Middle frontal gyrus (tissue), 1 donor: ENCODE measurements around the gene CFC1B.
"Not testable (repeated sequence)": the region's sequence is repeated elsewhere in the genome, so short reads cannot be mapped to it uniquely, and the experiment has no call there.

Source experiments
- DNase-seq: peaks from one replicate; pipeline ENCODE4 v3.0.0-alpha.2; 2015; ENCODE audit warnings: low spot score; ENCODE audit errors: extremely low spot score

The CFC1B gene

DNA sequence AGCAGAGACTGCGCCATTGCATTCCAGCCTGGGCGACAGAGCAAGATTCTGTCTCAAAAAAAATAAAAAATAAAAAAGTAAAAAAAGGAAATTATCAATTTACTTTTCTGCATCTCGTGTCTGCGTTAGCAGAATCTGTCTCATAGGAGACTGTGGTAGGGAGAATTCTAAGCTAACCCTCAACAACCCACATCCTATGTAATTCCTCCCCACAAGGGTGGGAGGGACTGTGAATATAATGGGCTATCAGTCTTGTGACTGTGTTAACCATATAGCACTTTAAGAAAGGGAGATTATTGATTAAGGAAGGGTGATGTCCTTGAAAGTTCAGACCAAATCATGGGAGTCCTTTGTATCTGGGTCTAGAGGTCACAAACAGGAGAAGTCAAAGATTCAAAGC lies 45.1 kb downstream of the CFC1B start:
- DNase-seq, result not testable (repeated sequence)

DNA sequence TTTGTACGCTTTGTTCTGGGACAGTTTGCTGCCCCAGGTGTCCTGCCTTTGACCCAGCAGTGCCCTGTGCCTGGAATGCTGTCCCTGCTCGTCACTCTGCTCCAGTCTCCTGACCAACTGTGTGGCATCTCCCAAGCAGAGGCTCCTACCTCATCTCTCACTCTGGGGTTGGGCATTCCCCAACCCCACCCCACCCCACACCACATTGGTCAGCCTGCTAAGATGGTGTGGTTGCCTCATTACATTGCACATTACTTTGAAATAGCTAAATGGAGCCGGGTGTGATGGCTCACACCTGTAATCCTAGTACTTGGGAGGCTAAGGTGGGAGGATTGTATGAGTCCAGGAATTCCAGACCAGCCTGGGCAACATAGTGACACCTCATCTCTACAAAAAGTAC lies 50.9 kb downstream of the CFC1B start:
- DNase-seq, result not testable (repeated sequence)

DNA sequence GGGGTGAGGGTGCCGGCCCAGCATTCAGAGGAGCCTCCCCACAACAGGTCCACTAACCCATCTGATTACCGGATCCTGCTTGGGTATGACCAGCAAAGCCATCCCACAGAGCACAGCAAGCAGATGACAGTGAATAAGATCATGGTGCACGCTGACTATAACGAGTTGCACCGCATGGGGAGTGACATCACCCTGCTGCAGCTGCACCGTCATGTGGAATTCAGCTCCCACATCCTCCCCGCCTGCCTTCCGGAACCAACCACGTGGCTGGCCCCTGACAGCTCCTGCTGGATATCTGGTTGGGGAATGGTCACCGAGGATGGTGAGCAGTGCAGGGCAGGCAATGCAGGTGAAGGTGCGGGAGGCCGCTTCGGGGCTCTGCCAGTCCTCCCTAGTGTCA lies 53.2 kb downstream of the CFC1B start:
- not testable (repeated sequence) for DNase-seq

DNA sequence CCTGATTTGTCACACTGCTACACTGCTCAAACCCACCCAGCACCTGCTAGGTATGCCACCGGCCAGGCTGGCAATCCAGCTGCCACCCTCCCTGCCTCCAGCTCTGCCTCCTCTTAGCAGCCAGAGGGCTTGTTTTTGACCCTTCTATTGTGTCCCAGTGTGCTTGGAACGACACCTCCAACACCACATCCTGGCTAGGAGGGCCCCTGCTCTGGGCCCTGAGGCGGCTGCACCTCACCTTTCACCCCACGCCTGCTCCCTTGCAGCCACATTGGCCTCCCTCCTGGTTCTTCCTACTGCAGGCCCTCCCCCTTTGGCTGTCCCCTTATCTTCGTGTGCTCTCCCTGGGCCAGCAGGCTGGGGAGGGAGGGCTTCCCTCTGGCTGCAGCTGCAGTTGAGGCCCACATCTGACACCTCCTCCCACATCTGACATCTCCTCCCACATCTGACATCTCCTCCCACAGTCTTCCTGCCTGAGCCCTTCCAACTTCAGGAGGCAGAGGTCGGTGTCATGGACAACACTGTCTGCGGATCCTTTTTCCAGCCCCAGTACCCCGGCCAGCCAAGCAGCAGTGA lies 55.3 kb downstream of the CFC1B start:
- DNase-seq, result not testable (repeated sequence)

DNA sequence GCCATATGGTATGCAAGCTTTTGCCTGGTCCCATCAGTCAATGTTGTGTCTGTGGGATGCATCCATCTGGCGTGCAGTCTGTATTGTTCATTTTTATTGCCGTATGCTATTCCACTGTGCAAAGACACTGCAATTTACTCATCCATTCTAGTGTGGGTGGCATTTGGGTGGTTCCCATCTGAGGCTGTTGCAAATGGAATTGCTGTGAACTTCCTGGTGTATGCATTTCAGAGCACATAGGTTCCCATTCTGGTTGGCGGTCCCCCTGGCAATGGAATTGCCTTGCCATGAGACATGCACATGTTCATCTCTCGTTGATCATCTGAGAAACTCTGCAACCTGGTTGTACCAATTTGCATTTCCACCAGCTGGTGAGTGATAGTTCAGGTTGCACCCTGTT lies 56.5 kb downstream of the CFC1B start:
- DNase-seq, result not testable (repeated sequence)
